Breast epithelium (tissue), 3 donors: ENCODE measurements around the gene TRIM61.

Experiments used
- POLR2A ChIP-seq: fragments of 450-650 bp; IDR thresholded peaks from one replicate; pipeline ENCODE4 v1.6.1; 2016; ENCODE audit warnings: antibody characterized with exemption, mild to moderate bottlenecking, moderate library complexity
- POLR2AphosphoS5 ChIP-seq, 3 donors: sonication (generic); formaldehyde crosslinking; IDR thresholded peaks; one replicate each; pipeline ENCODE4 v1.6.1; 2017; ENCODE audit warnings: antibody characterized with exemption in 3 of 3
- TF ChIP-seq, protein P1 (sequence below), 3 donors: fragments of 450-650 bp; IDR thresholded peaks; one replicate each; pipeline ENCODE4 v1.5.1; 2016 to 2017; ENCODE audit warnings: antibody characterized with exemption in 3 of 3, mild to moderate bottlenecking in 3 of 3, moderate library complexity in 3 of 3

DNA sequence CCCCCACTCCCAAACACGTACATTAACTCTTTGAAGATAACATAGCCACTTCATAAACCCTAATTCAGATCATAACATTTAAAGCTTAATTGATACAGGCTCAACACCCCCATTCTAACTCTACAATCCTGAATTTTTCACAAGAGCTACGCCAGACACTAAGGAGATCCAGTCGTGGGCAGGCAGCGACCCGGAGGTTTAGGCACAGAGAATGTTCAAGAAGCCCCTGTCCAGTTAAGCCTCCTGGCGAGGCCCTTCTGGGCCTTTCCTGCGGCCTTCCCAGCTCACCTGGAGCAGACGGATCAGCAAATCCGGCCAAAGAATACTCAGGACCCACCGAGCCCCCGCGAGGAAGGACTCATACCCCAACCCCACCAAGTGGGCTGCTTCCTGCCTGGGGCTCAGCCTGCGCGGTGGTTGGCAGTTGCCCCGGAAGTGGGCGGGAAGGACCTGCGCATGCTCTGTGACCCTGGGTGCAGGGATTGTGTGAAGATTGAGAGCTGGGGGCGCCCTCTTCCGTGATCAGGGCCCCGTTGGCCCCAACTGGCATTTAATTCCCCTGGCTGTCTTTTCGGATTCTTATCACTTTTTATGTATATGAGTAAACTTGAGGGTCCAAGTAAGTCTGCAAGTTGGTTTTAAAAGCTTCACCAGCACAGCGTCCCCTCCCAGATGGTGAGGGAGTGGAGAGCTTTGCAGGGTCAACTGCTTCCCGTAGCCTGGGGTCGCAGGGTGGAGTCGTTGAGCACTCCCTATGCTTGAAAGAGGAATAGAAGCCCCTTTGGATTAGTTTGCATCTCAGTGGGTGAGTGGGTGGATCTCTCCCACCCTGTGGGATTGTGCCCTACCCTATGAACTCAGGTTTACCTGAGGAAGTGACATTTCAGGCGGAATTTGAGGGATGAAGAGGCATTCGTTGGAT is at the start of gene TRIM61:
- TF ChIP-seq, protein P1, sequence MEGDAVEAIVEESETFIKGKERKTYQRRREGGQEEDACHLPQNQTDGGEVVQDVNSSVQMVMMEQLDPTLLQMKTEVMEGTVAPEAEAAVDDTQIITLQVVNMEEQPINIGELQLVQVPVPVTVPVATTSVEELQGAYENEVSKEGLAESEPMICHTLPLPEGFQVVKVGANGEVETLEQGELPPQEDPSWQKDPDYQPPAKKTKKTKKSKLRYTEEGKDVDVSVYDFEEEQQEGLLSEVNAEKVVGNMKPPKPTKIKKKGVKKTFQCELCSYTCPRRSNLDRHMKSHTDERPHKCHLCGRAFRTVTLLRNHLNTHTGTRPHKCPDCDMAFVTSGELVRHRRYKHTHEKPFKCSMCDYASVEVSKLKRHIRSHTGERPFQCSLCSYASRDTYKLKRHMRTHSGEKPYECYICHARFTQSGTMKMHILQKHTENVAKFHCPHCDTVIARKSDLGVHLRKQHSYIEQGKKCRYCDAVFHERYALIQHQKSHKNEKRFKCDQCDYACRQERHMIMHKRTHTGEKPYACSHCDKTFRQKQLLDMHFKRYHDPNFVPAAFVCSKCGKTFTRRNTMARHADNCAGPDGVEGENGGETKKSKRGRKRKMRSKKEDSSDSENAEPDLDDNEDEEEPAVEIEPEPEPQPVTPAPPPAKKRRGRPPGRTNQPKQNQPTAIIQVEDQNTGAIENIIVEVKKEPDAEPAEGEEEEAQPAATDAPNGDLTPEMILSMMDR (IDR thresholded peaks at IDR 0.05): no peak
- TF ChIP-seq POLR2A (no peak), POLR2AphosphoS5 (IDR thresholded peaks at IDR 0.05) (no peak)
